Kidney glomerular epithelial cell (primary cell): Measurements from ENCODE around the gene PPARGC1A.

Experiments
- DNase-seq: peaks from one replicate; lab custom pipeline; 2025; lab: John Stamatoyannopoulos, UW

Gene PPARGC1A

DNA sequence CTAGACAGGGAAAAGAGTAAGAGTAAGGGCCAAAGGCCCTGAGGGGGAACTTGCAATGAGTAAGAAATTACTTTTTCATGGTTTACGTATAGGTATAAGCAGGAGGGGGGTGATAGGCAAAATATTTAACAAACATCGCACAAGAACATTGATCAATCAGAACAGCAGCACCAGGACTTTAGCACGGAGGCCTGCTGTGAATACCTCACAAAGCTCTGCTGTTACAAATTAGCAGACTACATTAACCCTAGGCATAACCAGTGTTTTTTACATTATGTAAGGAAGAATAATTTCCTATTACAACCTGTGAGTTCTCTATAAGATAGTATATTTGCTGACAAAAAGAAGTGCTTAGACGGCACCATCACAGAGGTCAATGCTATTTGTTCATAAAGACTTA lies 44.9 kb downstream of the PPARGC1A start:
- no peak for DNase-seq

DNA sequence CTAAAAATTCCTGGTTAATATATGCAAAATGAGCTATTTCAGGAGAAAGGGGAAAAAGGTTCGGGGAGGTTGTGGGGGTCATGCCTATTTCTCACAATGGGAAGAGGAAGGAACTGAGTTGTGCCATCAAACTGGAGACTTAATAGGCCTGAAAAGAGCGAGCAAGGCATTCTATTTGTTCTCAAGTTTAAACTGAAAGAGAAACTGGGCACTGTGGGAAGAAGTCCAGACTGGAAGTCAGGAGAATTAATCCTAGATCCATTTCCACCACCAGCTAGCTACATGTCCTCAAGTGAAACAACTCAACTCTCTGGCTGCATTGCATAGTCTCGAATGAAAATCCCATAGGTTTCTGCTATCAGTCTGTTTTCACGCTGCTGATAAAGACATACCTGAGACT lies 50.6 kb downstream of the PPARGC1A start:
- no peak for DNase-seq

GRCh38 chr4:23838607-23839006 lies 51.2 kb downstream of the PPARGC1A start:
- no peak for DNase-seq

- DNase-seq, result no peak
These were observed 51.7 kb downstream of the PPARGC1A start for GRCh38 chr4:23838131-23838530.

DNA sequence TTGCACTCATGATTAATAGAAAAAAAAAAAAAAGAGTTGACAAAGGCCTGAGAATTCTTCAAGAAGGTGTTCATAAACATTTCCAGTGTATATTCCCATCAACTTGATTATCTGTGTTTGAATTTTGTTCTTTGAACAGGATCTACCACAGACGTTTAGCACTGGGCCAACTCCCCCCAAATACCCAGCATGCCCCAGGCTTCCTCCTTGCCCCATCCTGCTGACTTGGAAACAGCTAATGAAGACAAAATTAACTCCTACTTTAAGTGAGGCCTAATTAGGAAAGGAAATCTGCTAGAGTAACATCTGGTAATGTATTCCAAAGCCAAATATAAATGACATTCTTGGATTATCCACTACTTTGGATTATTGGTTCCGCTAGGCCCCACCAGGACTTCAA lies 52.5 kb downstream of the PPARGC1A start:
- no peak for DNase-seq

DNA sequence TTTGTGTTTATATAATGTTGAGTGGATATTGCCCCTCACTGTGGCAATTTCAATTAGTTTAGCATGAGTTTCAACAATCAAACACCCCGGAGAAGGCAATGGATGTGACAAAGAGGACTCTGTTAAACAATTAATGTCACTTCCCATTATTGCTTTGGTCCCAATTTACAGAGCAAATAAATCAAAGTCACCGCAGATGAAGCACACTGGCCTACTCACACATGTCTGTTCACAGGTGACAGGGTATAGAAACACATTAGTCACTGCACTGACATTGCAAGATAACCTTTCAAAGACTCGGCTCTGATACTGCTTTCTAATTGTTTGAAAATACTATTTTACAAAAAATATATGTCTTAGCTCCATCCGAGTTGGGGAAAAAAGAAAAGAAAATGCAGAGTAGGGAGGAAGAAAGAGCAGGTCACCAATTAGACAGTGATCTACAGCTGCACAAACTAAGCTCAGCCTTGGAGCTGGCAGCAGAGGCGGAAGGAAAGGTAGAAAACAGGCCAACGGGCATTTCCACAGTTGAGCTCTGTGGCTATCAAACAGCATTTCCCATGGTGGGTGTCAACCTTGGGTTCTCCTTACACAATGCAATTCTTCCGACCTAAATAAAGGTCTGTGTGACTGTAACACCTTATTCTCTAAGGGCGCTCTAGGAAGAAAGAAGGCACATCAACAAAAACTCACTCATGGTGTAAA lies 53.9 kb downstream of the PPARGC1A start:
- no peak for DNase-seq

GRCh38 chr4:23828779-23829178 lies 61.1 kb downstream of the PPARGC1A start:
- DNase-seq, result no peak

DNA sequence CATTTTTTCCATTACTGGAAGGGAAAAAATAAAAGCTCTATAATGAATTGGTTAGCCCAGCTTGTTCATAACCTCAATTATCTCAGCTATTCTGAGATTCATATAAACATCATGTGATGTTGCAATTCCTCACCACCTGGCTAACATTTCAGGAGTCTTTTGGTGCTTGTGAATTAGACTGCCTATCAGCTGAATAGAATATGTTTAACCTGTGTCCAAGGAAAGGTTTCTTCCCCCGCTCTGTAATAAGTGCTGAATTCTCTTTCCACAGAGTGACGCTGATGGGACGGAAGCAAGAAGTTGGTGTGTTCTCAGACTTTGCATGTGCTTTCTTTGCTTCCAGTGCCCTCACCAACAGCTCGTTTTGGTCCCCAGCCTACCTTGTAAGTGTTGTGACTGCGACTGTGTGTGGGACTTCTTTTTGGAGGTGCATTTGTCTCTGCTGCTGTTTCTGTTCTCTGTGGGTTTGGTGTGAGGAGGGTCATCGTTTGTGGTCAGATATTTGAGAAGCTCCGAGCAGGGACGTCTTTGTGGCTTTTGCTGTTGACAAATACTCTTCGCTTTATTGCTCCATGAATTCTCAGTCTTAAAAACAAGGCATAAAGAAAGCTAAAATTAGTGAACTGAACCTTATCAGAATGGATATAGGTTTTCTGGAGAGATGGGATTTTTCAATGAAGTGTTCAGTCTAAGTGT lies 61.7 kb downstream of the PPARGC1A start:
- no peak for DNase-seq

GRCh38 chr4:23822181-23822580 lies 67.7 kb downstream of the PPARGC1A start:
- DNase-seq, result no peak

- DNase-seq, result peak; percentile 78
These were observed 70.8 kb downstream of the PPARGC1A start for GRCh38 chr4:23819041-23819511.

DNA sequence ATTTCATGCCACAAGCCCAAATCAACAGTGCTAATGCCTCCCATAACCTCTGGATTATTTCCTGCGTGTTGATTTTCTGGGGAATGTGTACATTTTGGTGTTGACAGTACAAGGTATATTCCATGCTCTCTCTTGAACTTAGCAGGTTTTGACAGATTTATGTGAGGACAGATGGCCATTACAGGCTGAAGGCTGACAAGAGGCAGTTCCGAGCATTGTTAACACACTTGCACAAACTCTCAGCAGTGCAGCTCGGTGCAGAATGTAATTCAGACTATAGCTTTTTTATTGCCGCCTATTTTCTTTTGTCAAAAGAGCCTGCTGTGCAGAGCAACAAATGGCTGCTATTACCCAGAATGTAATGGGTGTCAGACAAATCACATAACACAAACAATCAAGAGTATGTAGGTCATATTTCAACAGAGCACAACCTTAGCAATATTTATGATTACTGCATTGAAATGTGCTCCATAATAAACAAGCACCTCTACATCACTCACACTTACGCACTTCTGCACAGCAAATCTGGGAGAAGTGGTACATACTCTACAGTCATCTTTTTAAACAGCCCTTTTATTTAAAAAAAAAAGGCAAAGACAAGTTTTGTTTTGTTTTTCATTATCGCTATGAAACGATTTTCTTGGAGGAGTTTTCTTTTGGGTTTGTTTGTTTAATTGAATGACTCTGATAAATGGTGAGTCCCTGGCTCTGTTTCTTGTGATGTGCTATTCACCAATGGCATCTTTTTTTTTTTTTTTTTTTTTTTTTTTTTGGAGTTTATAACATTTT lies 71.6 kb downstream of the PPARGC1A start:
- DNase-seq, result no peak

DNA sequence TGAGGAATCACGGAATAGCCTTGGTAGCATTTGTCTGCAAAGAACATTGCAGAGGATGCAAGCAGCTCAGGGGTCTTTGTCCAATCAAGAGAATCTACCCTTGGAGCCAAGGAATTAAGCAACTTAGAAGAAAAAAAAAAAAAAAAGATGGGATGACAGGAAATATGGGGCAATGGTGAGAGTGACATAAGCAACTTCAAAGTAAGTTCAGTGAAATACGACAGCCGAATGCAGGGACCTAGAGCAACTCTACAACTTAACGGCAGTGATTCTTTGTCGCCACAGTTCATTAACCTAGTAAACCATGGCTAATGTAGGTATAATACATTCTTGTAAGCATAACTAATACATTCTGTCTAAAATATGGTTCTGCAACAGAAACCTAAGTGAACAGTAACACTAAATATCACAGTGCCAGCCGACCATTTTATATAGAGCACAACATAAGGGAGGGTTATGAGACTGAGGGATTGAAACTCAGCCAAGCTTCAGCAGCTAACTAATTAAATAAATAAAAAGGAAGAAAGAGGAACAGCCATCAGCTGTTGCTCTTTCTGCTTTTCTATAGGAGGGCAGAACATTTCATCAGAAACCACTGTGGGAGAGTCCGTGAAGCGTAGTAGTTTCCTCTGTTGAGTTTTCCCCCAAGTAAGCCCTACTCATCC lies 74.7 kb downstream of the PPARGC1A start:
- no peak for DNase-seq

- no peak for DNase-seq
These were observed 75.3 kb downstream of the PPARGC1A start for GRCh38 chr4:23814587-23814986.

DNA sequence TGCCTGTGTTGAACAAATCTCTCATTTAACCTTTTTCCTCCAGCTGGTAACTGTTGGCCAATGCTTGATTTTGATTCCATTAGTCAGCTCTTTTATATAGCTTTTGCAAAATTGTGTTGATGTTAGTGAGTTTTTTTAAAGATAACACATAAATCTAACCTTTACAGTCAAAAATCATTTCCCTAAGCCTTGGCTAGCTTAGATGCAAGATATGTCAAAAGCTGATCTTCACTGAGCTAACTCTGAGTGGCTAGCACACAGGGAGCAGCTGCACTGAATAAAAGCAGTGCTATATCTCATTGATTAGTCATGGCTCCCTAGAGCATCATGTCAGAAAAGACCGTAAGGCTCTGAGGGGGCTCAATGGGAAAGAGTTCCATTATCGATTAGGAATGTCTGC lies 78.7 kb downstream of the PPARGC1A start:
- no peak for DNase-seq

GRCh38 chr4:23805450-23805851 lies 84.4 kb downstream of the PPARGC1A start:
- peak; percentile 45 for DNase-seq

DNA sequence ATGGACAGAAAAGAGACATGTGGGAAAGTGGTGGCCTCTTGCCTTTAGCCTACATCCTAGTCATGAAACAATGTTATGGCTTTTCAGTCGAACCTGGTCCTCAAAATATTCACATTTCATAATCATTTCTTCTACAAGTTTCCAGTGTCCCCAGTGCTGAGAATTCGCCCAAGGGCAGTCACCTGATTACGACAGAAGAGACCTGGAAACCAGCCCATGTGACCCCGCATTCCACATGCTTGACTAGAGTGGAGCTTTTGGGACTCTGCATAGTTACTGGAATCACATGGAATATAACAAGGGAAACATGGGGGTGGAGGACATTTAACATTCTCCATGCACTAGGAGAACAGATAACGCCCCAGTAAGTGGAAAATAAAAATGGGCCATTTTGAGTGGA lies 100.1 kb downstream of the PPARGC1A start:
- DNase-seq, result peak; percentile 79

DNA sequence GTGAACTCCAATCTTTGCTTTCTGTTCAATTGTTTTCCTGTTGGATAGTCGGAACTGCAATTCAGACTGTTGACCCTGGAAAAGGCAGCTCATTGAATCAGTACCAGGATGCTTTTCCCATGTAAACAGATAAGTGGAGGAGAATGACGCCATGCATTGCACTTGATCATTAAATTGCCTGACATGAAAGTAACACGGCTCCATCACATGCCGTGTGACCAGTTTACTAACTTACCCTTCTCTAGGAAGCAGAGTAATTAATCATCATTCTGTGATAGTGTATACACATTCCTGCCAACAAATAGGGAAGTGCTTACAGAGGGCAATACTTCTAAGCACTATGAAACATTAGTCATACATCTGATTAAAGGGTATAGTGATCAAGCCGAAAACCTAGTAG lies 101.4 kb downstream of the PPARGC1A start:
- DNase-seq, result peak; percentile 61

- no peak for DNase-seq
These were observed 101.8 kb downstream of the PPARGC1A start for GRCh38 chr4:23788027-23788426.

- DNase-seq, result peak; percentile 45
These were observed 106.9 kb downstream of the PPARGC1A start for GRCh38 chr4:23782778-23783437.

- peak; percentile 18 for DNase-seq
These were observed 110.0 kb downstream of the PPARGC1A start for GRCh38 chr4:23779839-23780238.

- DNase-seq, result no peak
These were observed 110.4 kb downstream of the PPARGC1A start for GRCh38 chr4:23779422-23779821.

- DNase-seq, result no peak
These were observed 114.2 kb downstream of the PPARGC1A start for GRCh38 chr4:23775694-23776093.
